ENCODE results near the gene ACSS3.

ACSS3 gene

GRCh38 chr12:81161680-81162079 lies 83.8 kb downstream of the ACSS3 start:
- no peak overlapping the region for H3K4me3 ChIP-seq (ENCODE audit: low read depth, low read length)
- in situ Hi-C loops (cut with HindIII; ENCODE audit: low sequenced_read_pairs), result no loop called here
- TF ChIP-seq CTCF (IDR thresholded peaks at IDR 0.05; ENCODE audit: low read depth, low read length, missing control alignments), result no peak
- DNase-seq (ENCODE audit: low read depth), result no peak

- no peak for DNase-seq (ENCODE audit: low read depth)
- in situ Hi-C loops (cut with HindIII; ENCODE audit: low sequenced_read_pairs), result no loop called here
- no peak for TF ChIP-seq CTCF (IDR thresholded peaks at IDR 0.05; ENCODE audit: low read depth, low read length, missing control alignments)
- no peak overlapping the region for H3K4me3 ChIP-seq (ENCODE audit: low read depth, low read length)
Observed at GRCh38 chr12:81162391-81163136, 84.7 kb downstream of the ACSS3 start.

- TF ChIP-seq CTCF (IDR thresholded peaks at IDR 0.05; ENCODE audit: low read depth, low read length, missing control alignments), result no peak
- in situ Hi-C loops (cut with HindIII; ENCODE audit: low sequenced_read_pairs), result no loop called here
- DNase-seq (ENCODE audit: low read depth), result no peak
- no peak overlapping the region for H3K4me3 ChIP-seq (ENCODE audit: low read depth, low read length)
Observed at GRCh38 chr12:81164827-81165226, 86.9 kb downstream of the ACSS3 start.

- TF ChIP-seq CTCF (IDR thresholded peaks at IDR 0.05; ENCODE audit: low read depth, low read length, missing control alignments), result no peak
Observed at GRCh38 chr12:81166790-81167189, 88.9 kb downstream of the ACSS3 start.

GRCh38 chr12:81167694-81168093 lies 89.8 kb downstream of the ACSS3 start:
- no peak overlapping the region for H3K4me3 ChIP-seq (ENCODE audit: low read depth, low read length)
- peak; percentile 4 for DNase-seq (ENCODE audit: low read depth)
- TF ChIP-seq CTCF (IDR thresholded peaks at IDR 0.05; ENCODE audit: low read depth, low read length, missing control alignments), result no peak
- in situ Hi-C loops (cut with HindIII; ENCODE audit: low sequenced_read_pairs), result no loop called here

More at GRCh38 chr12:81166790-81167189, 88.9 kb downstream of the ACSS3 start:
- no peak for DNase-seq (ENCODE audit: low read depth)
- in situ Hi-C loops (cut with HindIII; ENCODE audit: low sequenced_read_pairs), result no loop called here
- no peak overlapping the region for H3K4me3 ChIP-seq (ENCODE audit: low read depth, low read length)

GRCh38 chr12:81168445-81168844 lies 90.6 kb downstream of the ACSS3 start:
- DNase-seq (ENCODE audit: low read depth), result no peak
- no peak overlapping the region for H3K4me3 ChIP-seq (ENCODE audit: low read depth, low read length)
- in situ Hi-C loops (cut with HindIII; ENCODE audit: low sequenced_read_pairs), result no loop called here
- no peak for TF ChIP-seq CTCF (IDR thresholded peaks at IDR 0.05; ENCODE audit: low read depth, low read length, missing control alignments)

Measured in astrocyte of the cerebellum (primary cell).